Transverse colon (tissue), 4 donors: Measurements from ENCODE around the gene PPP3CA.

ENCODE experiments used
- CTCF ChIP-seq, 5 experiments: fragments of 200-600 bp in 3 of 5; fragments of 450-650 bp in 2 of 5; sonication (generic) in 3 of 5; IDR thresholded peaks; 1 replicate in 2 of 5; 2 replicates in 3 of 5; pipeline ENCODE4 v1.5.1; 2016 to 2017; ENCODE audit warnings: antibody characterized with exemption in 5 of 5, inconsistent platforms in 3 of 5, mild to moderate bottlenecking in 2 of 5, moderate library complexity in 1 of 5
- POLR2A ChIP-seq: fragments of 450-650 bp; IDR thresholded peaks from one replicate; pipeline ENCODE4 v1.6.1; 2016; ENCODE audit warnings: antibody characterized with exemption, mild to moderate bottlenecking, moderate library complexity
- POLR2AphosphoS5 ChIP-seq, 3 donors: sonication (generic); formaldehyde crosslinking; IDR thresholded peaks; one replicate each; pipeline ENCODE4 v1.6.1; 2016; ENCODE audit warnings: antibody characterized with exemption in 3 of 3

GRCh38 chr4:101184668-101185067, 162.7 kb downstream of the PPP3CA start:
- no peak for TF ChIP-seq POLR2A
- TF ChIP-seq POLR2AphosphoS5 (IDR thresholded peaks at IDR 0.05): peak in 1 of 3 donors; percentile 65
- no peak for TF ChIP-seq CTCF (IDR thresholded peaks at IDR 0.05)
